CD4-positive, alpha-beta T cell (primary cell): ENCODE results near the gene MEGF9. TPM values are rescaled to one million over a fixed set of nuclear protein-coding genes. Genes with fewer than 3 reads are reported as not detected.
"Not testable (repeated sequence)": the region's sequence is repeated elsewhere in the genome, so short reads cannot be mapped to it uniquely, and the experiment has no call there.

ENCODE experiments used
- ATAC-seq: fragments of 200-7000 bp; cut with Tn5 transposase; one replicate; pipeline ENCODE4 v1.10.0; 2022; ENCODE audit warnings: mild to moderate bottlenecking; ENCODE audit not compliant: poor library complexity
- CTCF ChIA-PET: fragments of 350-600 bp; sonication (Branson Sonifier 250); formaldehyde crosslinking; loops from one replicate; lab custom pipeline; 2021; ENCODE audit warnings: antibody characterized with exemption, inconsistent platforms; lab: Charles Lee
- POLR2A ChIA-PET: fragments of 350-600 bp; sonication (Branson Sonifier 250); formaldehyde crosslinking; loops from one replicate; lab custom pipeline; 2021; ENCODE audit warnings: antibody characterized with exemption, inconsistent platforms; lab: Charles Lee
- DNase-seq, 14 experiments: peaks; one replicate each; pipeline ENCODE4 v3.0.0-alpha.2; 2013 to 2020; ENCODE audit warnings: mixed read lengths in 2 of 14
- H3K27ac ChIP-seq, 2 donors: one replicate each; pipeline versions ENCODE4 v1.5.1 to v1.7.0; 2013; ENCODE audit warnings: low read length in 2 of 2, low read depth in 1 of 2, mild to moderate bottlenecking in 1 of 2
- H3K27me3 ChIP-seq, 2 experiments: 1 replicate in 1 of 2; 2 replicates in 1 of 2; pipeline versions ENCODE4 v1.6.1 to v1.7.0; 2013; ENCODE audit warnings: low read length in 2 of 2, control low read depth in 1 of 2, mild to moderate bottlenecking in 1 of 2, moderate library complexity in 1 of 2; ENCODE audit not compliant: insufficient read depth in 2 of 2, control insufficient read depth in 1 of 2
- H3K36me3 ChIP-seq: one replicate; pipeline ENCODE4 v1.6.1; 2013; ENCODE audit warnings: low read length, control low read depth; ENCODE audit not compliant: insufficient read depth
- H3K4me1 ChIP-seq: one replicate; pipeline ENCODE4 v1.6.1; 2013; ENCODE audit warnings: low read length, control low read depth; ENCODE audit not compliant: insufficient read depth
- H3K4me3 ChIP-seq: one replicate; pipeline ENCODE4 v1.5.1; 2013; ENCODE audit warnings: mild to moderate bottlenecking, low read length, moderate library complexity
- H3K9me3 ChIP-seq, 2 experiments: 1 replicate in 1 of 2; 2 replicates in 1 of 2; pipeline versions ENCODE4 v1.6.1 to v1.7.0; 2013; ENCODE audit warnings: low read length in 2 of 2, mild to moderate bottlenecking in 2 of 2, control low read depth in 1 of 2, moderate library complexity in 1 of 2; ENCODE audit not compliant: control insufficient read depth in 1 of 2, insufficient read depth in 1 of 2
- H3K27ac Mint-ChIP-seq: one replicate; pipeline ENCODE4 v1.8.0; 2020; ENCODE audit warnings: mixed read lengths
- H3K27me3 Mint-ChIP-seq: one replicate; pipeline ENCODE4 v1.8.0; 2021; ENCODE audit warnings: mixed read lengths
- H3K36me3 Mint-ChIP-seq: one replicate; pipeline ENCODE4 v1.8.0; 2021; ENCODE audit warnings: low read depth, mixed read lengths
- H3K4me1 Mint-ChIP-seq: one replicate; pipeline ENCODE4 v1.8.0; 2021; ENCODE audit warnings: low read depth, mixed read lengths
- H3K4me3 Mint-ChIP-seq: one replicate; pipeline ENCODE4 v1.8.0; 2020; ENCODE audit warnings: mild to moderate bottlenecking, mixed read lengths
- H3K9me3 Mint-ChIP-seq: one replicate; pipeline ENCODE4 v1.8.0; 2020; ENCODE audit warnings: mixed read lengths
- CTCF ChIP-seq: fragments of 200-600 bp; IDR thresholded peaks from one replicate; pipeline ENCODE4 v1.8.0; 2022; ENCODE audit warnings: antibody characterized with exemption, mild to moderate bottlenecking
- intact Hi-C, 2 experiments: fragments of 100-400 bp; cut with DNase I in 1 of 2; cut with micrococcal nuclease in 1 of 2; formaldehyde crosslinking; loops; one replicate each; pipeline versions ENCODE4 v1.15.1 to v1.9.0; 2023 to 2025; cut with DNase I, micrococcal nuclease
- total RNA-seq, 174 experiments: library from RNA in 2 of 174; stranded (reverse) in 2 of 174; gene quantifications; one replicate each; pipeline ENCODE4 v1.2.3 and lab custom pipeline; 2021 to 2026

The MEGF9 gene
- total RNA-seq, 2 experiments from 2014 or later: 4.0 to 4.5 TPM

- CTCF ChIA-PET: interaction anchor here (0.6 to 2.9 kb wide), 14 partner anchors 17 to 564 kb away, joined by 3 to 10 read pairs (median 4); partner anchors contain the start of gene FBXW2
- ATAC-seq: peak; percentile 67
- H3K27ac ChIP-seq: no peak overlapping the region
- peaks cover 10% of the 10 kb centered on the region for H3K36me3 ChIP-seq
- H3K9me3 ChIP-seq: no peaks in the 10 kb centered on the region
- no peaks in the 10 kb centered on the region for H3K27me3 ChIP-seq
- no peaks in the 10 kb centered on the region for H3K4me1 ChIP-seq
- POLR2A ChIA-PET: interaction anchor here (0.6 to 2.6 kb wide), 4 partner anchors 37 to 316 kb away, joined by 3 to 20 read pairs (median 4); partner anchors contain the start of gene FBXW2
- H3K4me3 ChIP-seq: no peak overlapping the region
- peak; percentile 33 to 83 (median 60) for DNase-seq
- Mint-ChIP-seq H3K4me3 (no peak overlapping the region), H3K4me1 (peaks cover 18% of the 10 kb centered on the region), H3K9me3 (no peaks in the 10 kb centered on the region), H3K27ac (peak overlapping the region; percentile 57), H3K36me3 (peaks cover 14% of the 10 kb centered on the region), H3K27me3 (no peaks in the 10 kb centered on the region)
- intact Hi-C loops: loop anchor here (1.0 to 10.0 kb wide), 11 partner anchors 180 to 1236 kb away; partner anchors contain the start of gene STOM (in 1 of the 2)
- TF ChIP-seq CTCF: peak; percentile 96
Observed at GRCh38 chr9:120755810-120756434, 41.7 kb upstream of the MEGF9 start.

GRCh38 chr9:120755044-120755443 lies 40.8 kb upstream of the MEGF9 start:
- DNase-seq (no peak), ATAC-seq (no peak)
- Histone ChIP-seq H3K27me3 (no peaks in the 10 kb centered on the region), H3K4me1 (no peaks in the 10 kb centered on the region), H3K9me3 (no peaks in the 10 kb centered on the region), H3K4me3 (no peak overlapping the region), H3K27ac (no peak overlapping the region), H3K36me3 (peaks cover 8% of the 10 kb centered on the region)
- Mint-ChIP-seq H3K9me3 (no peaks in the 10 kb centered on the region), H3K4me3 (no peak overlapping the region), H3K27me3 (no peaks in the 10 kb centered on the region), H3K27ac (no peak overlapping the region), H3K36me3 (peaks cover 8% of the 10 kb centered on the region), H3K4me1 (peaks cover 18% of the 10 kb centered on the region)
- no peak for TF ChIP-seq CTCF
- CTCF ChIA-PET: interaction anchor here (0.9 to 2.9 kb wide), 4 partner anchors 301 to 565 kb away, joined by 3 to 10 read pairs (median 6); no protein-coding TSS in a partner anchor
- POLR2A ChIA-PET: interaction anchor here (0.6 to 2.6 kb wide), 3 partner anchors 38 to 305 kb away, joined by 5 to 20 read pairs (median 5); partner anchors contain the start of gene FBXW2
- intact Hi-C loops: loop anchor here (5.0 to 10.0 kb wide), 4 partner anchors 222 to 1237 kb away; partner anchors contain the start of gene STOM (in 1 of the 2)

GRCh38 chr9:120750421-120750820 lies 36.2 kb upstream of the MEGF9 start:
- Mint-ChIP-seq H3K27ac (no peak overlapping the region), H3K9me3 (no peaks in the 10 kb centered on the region), H3K4me3 (no peak overlapping the region), H3K36me3 (no peaks in the 10 kb centered on the region), H3K27me3 (no peaks in the 10 kb centered on the region), H3K4me1 (no peaks in the 10 kb centered on the region)
- Histone ChIP-seq H3K27ac (no peak overlapping the region), H3K9me3 (no peaks in the 10 kb centered on the region), H3K4me3 (no peak overlapping the region), H3K27me3 (no peaks in the 10 kb centered on the region), H3K4me1 (no peaks in the 10 kb centered on the region), H3K36me3 (no peaks in the 10 kb centered on the region)
- POLR2A ChIA-PET: no interaction called here
- intact Hi-C loops: loop anchor here in 1 of 2 experiments (10.0 kb wide), 1 partner anchor 624 kb away; the partner anchor contains the start of gene STOM
- DNase-seq (no peak), ATAC-seq (no peak)
- TF ChIP-seq CTCF: no peak
- CTCF ChIA-PET: interaction anchor here (0.5 to 1.3 kb wide), 2 partner anchors 11 to 46 kb away, joined by 3 read pairs; no protein-coding TSS in a partner anchor

GRCh38 chr9:120746366-120746765 lies 32.1 kb upstream of the MEGF9 start:
- H3K4me3 Mint-ChIP-seq, H3K4me1 ChIP-seq, ATAC-seq, POLR2A ChIA-PET, H3K4me1 Mint-ChIP-seq, H3K4me3 ChIP-seq, H3K36me3 ChIP-seq, H3K27ac Mint-ChIP-seq, H3K36me3 Mint-ChIP-seq, H3K27me3 Mint-ChIP-seq, intact Hi-C loops, H3K27ac ChIP-seq, CTCF ChIA-PET, DNase-seq, H3K27me3 ChIP-seq, H3K9me3 ChIP-seq, H3K9me3 Mint-ChIP-seq: not testable (repeated sequence)
